Measurements from ENCODE around the gene KIF26A.

KIF26A gene

GRCh38 chr14:104211741-104212140 is 73.4 kb downstream of the KIF26A start:
- FAIRE-seq = no peak

GRCh38 chr14:104212206-104213095 is 74.1 kb downstream of the KIF26A start:
- FAIRE-seq = no peak

- FAIRE-seq = no peak
Measured at GRCh38 chr14:104213301-104214034, 75.1 kb downstream of the KIF26A start.

GRCh38 chr14:104214431-104215218 is 76.2 kb downstream of the KIF26A start:
- no peak for FAIRE-seq

- FAIRE-seq = no peak
Measured at GRCh38 chr14:104215706-104216334, 77.4 kb downstream of the KIF26A start.

GRCh38 chr14:104216457-104216856 is 78.1 kb downstream of the KIF26A start:
- FAIRE-seq = no peak

GRCh38 chr14:104217486-104218360 is 79.3 kb downstream of the KIF26A start:
- FAIRE-seq = no peak

GRCh38 chr14:104218361-104219180 is 80.2 kb downstream of the KIF26A start:
- FAIRE-seq = no peak

GRCh38 chr14:104219731-104220214 is 81.4 kb downstream of the KIF26A start:
- FAIRE-seq = no peak

GRCh38 chr14:104220215-104221070 is 82.1 kb downstream of the KIF26A start:
- no peak for FAIRE-seq

GRCh38 chr14:104221071-104221625 is 82.8 kb downstream of the KIF26A start:
- no peak for FAIRE-seq

GRCh38 chr14:104221636-104222369 is 83.4 kb downstream of the KIF26A start:
- no peak for FAIRE-seq

GRCh38 chr14:104222396-104223036 is 84.1 kb downstream of the KIF26A start:
- FAIRE-seq = no peak

- no peak for FAIRE-seq
Measured at GRCh38 chr14:104223101-104224041, 85.0 kb downstream of the KIF26A start.

GRCh38 chr14:104224131-104224505 is 85.7 kb downstream of the KIF26A start:
- FAIRE-seq = no peak

- FAIRE-seq = no peak
Measured at GRCh38 chr14:104224506-104225277, 86.3 kb downstream of the KIF26A start.
